ENCODE results near the gene XKR7.
A peak's percentile ranks its signal among the peaks of the same experiment; 100 is the strongest.

Gene XKR7

GRCh38 chr20:31945319-31945718, 22.6 kb upstream of the XKR7 start:
- no peak for DNase-seq

GRCh38 chr20:31945785-31946184, 22.2 kb upstream of the XKR7 start:
- DNase-seq = peak; percentile 70

GRCh38 chr20:31948008-31948407, 19.9 kb upstream of the XKR7 start:
- no peak for DNase-seq

- DNase-seq = no peak
Observed at GRCh38 chr20:31949877-31950646, 17.9 kb upstream of the XKR7 start.

- no peak for DNase-seq
Observed at GRCh38 chr20:31951203-31951529, 16.8 kb upstream of the XKR7 start.

- DNase-seq = peak; percentile 95
Observed at GRCh38 chr20:31951530-31952453, 16.2 kb upstream of the XKR7 start, which contains the start of gene PDRG1. PDRG1 (minus strand) TSS chr20:31952046; CDS start chr20:31951961, 85 bp downstream.

GRCh38 chr20:31953556-31954148, 14.3 kb upstream of the XKR7 start:
- DNase-seq = no peak

GRCh38 chr20:31954500-31954899, 13.5 kb upstream of the XKR7 start:
- no peak for DNase-seq

GRCh38 chr20:31956556-31957526, 11.1 kb upstream of the XKR7 start:
- DNase-seq = peak; percentile 81

- peak; percentile 86 for DNase-seq
Observed at GRCh38 chr20:31962761-31963160, 5.2 kb upstream of the XKR7 start.

GRCh38 chr20:31963889-31964288, 4.1 kb upstream of the XKR7 start:
- DNase-seq = no peak

- DNase-seq = no peak
Observed at GRCh38 chr20:31966991-31967655, 828 bp upstream of the XKR7 start.

- DNase-seq = no peak
Observed at GRCh38 chr20:31968291-31969126, 558 bp downstream of the XKR7 start.

GRCh38 chr20:31969991-31970390, 2.0 kb downstream of the XKR7 start:
- peak; percentile 12 for DNase-seq

- no peak for DNase-seq
Observed at GRCh38 chr20:31972471-31973021, 4.6 kb downstream of the XKR7 start.

- no peak for DNase-seq
Observed at GRCh38 chr20:31974296-31974695, 6.3 kb downstream of the XKR7 start.

- DNase-seq = no peak
Observed at GRCh38 chr20:31974951-31975487, 7.1 kb downstream of the XKR7 start.

- no peak for DNase-seq
Observed at GRCh38 chr20:31975874-31976273, 7.9 kb downstream of the XKR7 start.

- DNase-seq = no peak
Observed at GRCh38 chr20:31977080-31977479, 9.1 kb downstream of the XKR7 start.

Data from NCI-H1694 treated with DMSO at 0.1 percent for 48 hours (cell line).